Esophagus squamous epithelium (tissue), 5 donors: ENCODE results near the gene DIDO1. TPM values are rescaled to one million over a fixed set of nuclear protein-coding genes. Genes with fewer than 3 reads are reported as not detected.

Experiments
- DNase-seq: peaks from one replicate; lab custom pipeline; 2025; lab: John Stamatoyannopoulos, UW
- H3K27ac ChIP-seq, 4 donors: fragments of 200-600 bp; sonication (generic); one replicate each; pipeline ENCODE4 v1.5.1; 2016 to 2019; ENCODE audit warnings: mild to moderate bottlenecking in 1 of 4
- H3K27me3 ChIP-seq, 4 donors: fragments of 200-600 bp; sonication (generic); 1 replicate in 3 of 4; 2 replicates in 1 of 4; pipeline versions ENCODE4 v1.5.1 to v1.6.0; 2017 to 2021; ENCODE audit warnings: antibody characterized with exemption in 1 of 4
- H3K36me3 ChIP-seq, 3 donors: fragments of 200-600 bp; sonication (generic); one replicate each; pipeline ENCODE4 v1.5.1; 2016 to 2019
- H3K4me1 ChIP-seq, 3 donors: fragments of 200-600 bp; sonication (generic); one replicate each; pipeline ENCODE4 v1.5.1; 2017 to 2019
- H3K4me3 ChIP-seq, 4 donors: fragments of 200-600 bp; sonication (generic); 1 replicate in 3 of 4; 2 replicates in 1 of 4; pipeline ENCODE4 v1.5.1; 2016 to 2019; ENCODE audit warnings: mild to moderate bottlenecking in 2 of 4, moderate library complexity in 1 of 4
- H3K9me3 ChIP-seq, 3 donors: fragments of 200-600 bp; sonication (generic); one replicate each; pipeline ENCODE4 v1.5.1; 2016 to 2019
- CTCF ChIP-seq, 6 experiments: fragments of 450-650 bp in 4 of 6; fragments of 200-600 bp in 2 of 6; sonication (generic) in 2 of 6; IDR thresholded peaks; one replicate each; pipeline ENCODE4 v1.5.1; 2016 to 2019; ENCODE audit warnings: antibody characterized with exemption in 6 of 6, mild to moderate bottlenecking in 4 of 6, moderate library complexity in 4 of 6
- POLR2A ChIP-seq, 4 donors: fragments of 450-650 bp; IDR thresholded peaks; one replicate each; pipeline ENCODE4 v1.6.1; 2017; ENCODE audit warnings: antibody characterized with exemption in 4 of 4, mild to moderate bottlenecking in 4 of 4, moderate library complexity in 3 of 4
- WGBS, 2 donors: methylation state at CpG; one replicate each; pipeline ENCODE4 v1.1.5; 2018; 5-methylcytosine and 5-hydroxymethylcytosine counted together
- intact Hi-C: fragments of 100-400 bp; cut with DNase I; formaldehyde crosslinking; loops from one replicate; pipeline ENCODE4 v1.15.0; 2022
- total RNA-seq, 4 donors: library from RNA; depleted of rRNA; stranded (reverse); fragments of >200 nt; gene quantifications; one replicate each; pipeline ENCODE4 v1.1.0, GENCODE V29; 2016
- donor health status: DM: yes; HTN: yes; CAD: no.

Gene DIDO1
- total RNA-seq, 4 donors from 2014 or later = 27.6 to 57.8 (median 36.7) TPM

GRCh38 chr20:62931464-62931863, 5.2 kb upstream of the DIDO1 start:
- TF ChIP-seq CTCF (IDR thresholded peaks at IDR 0.05) (no peak), POLR2A (IDR thresholded peaks at IDR 0.05) (no peak)
- H3K9me3 ChIP-seq = no peaks in the 10 kb centered on the region
- 77 to 86% methylated on average over 9 of the region's 9 CpGs for WGBS, 2 donors
- DNase-seq = no peak
- intact Hi-C loops = no loop called here
- peaks cover 0 to 34% (median 0%) of the 10 kb centered on the region in 3 donors for H3K36me3 ChIP-seq
- no peak overlapping the region for H3K4me3 ChIP-seq
- H3K4me1 ChIP-seq = peaks cover 35 to 87% (median 46%) of the 10 kb centered on the region in 3 donors
- H3K27me3 ChIP-seq = no peaks in the 10 kb centered on the region
- no peak overlapping the region for H3K27ac ChIP-seq

GRCh38 chr20:62929051-62929538, 2.8 kb upstream of the DIDO1 start:
- WGBS, 2 donors = 0 to 11% methylated on average over 10 to 18 of the region's 44 CpGs
- no peaks in the 10 kb centered on the region for H3K27me3 ChIP-seq
- no peak for TF ChIP-seq CTCF (IDR thresholded peaks at IDR 0.05)
- TF ChIP-seq POLR2A (IDR thresholded peaks at IDR 0.05) = peak in 1 of 4 donors; percentile 19
- H3K9me3 ChIP-seq = no peaks in the 10 kb centered on the region
- H3K36me3 ChIP-seq = peaks cover 0 to 20% (median 0%) of the 10 kb centered on the region in 3 donors
- DNase-seq = no peak
- H3K4me3 ChIP-seq = peak overlapping the region; percentile 34 to 74 (median 58)
- intact Hi-C loops = no loop called here
- H3K4me1 ChIP-seq = peaks cover 32 to 76% (median 42%) of the 10 kb centered on the region in 3 donors
- H3K27ac ChIP-seq = peak overlapping the region; percentile 76 to 98 (median 92)

- TF ChIP-seq POLR2A (IDR thresholded peaks at IDR 0.05) = no peak
- Histone ChIP-seq H3K9me3 (no peaks in the 10 kb centered on the region), H3K4me1 (peaks cover 39 to 76% (median 47%) of the 10 kb centered on the region in 3 donors), H3K27me3 (no peaks in the 10 kb centered on the region), H3K4me3 (peak overlapping the region; percentile 34 to 74 (median 58)), H3K36me3 (peaks cover 0 to 13% (median 0%) of the 10 kb centered on the region in 3 donors), H3K27ac (peak overlapping the region; percentile 76 to 98 (median 92))
- DNase-seq = no peak
- 34 to 42% methylated on average over 13 to 14 of the region's 14 CpGs for WGBS, 2 donors
- intact Hi-C loops = no loop called here
Measured at GRCh38 chr20:62928246-62928939, 2.1 kb upstream of the DIDO1 start.

GRCh38 chr20:62927128-62927705, 912 bp upstream of the DIDO1 start:
- no peaks in the 10 kb centered on the region for H3K9me3 ChIP-seq
- peak overlapping the region; percentile 97 to 99 (median 98) for H3K27ac ChIP-seq
- intact Hi-C loops = no loop called here
- H3K4me3 ChIP-seq = peak overlapping the region; percentile 83 to 96 (median 94)
- no peaks in the 10 kb centered on the region for H3K27me3 ChIP-seq
- DNase-seq = no peak
- TF ChIP-seq POLR2A (IDR thresholded peaks at IDR 0.05) (no peak), CTCF (IDR thresholded peaks at IDR 0.05) (no peak)
- 56 to 63% methylated on average over 6 to 9 of the region's 12 CpGs for WGBS, 2 donors
- H3K4me1 ChIP-seq = peaks cover 51 to 82% (median 58%) of the 10 kb centered on the region in 3 donors
- H3K36me3 ChIP-seq = peaks cover 0 to 1% (median 0%) of the 10 kb centered on the region in 3 donors

GRCh38 chr20:62925420-62926228, 681 bp downstream of the DIDO1 start:
- H3K27me3 ChIP-seq = no peaks in the 10 kb centered on the region
- no peak for DNase-seq
- H3K9me3 ChIP-seq = no peaks in the 10 kb centered on the region
- H3K27ac ChIP-seq = peak overlapping the region; percentile 97 to 99 (median 98)
- WGBS, 2 donors = 0% methylated on average over 6 to 19 of the region's 63 CpGs
- TF ChIP-seq POLR2A (IDR thresholded peaks at IDR 0.05) = no peak
- TF ChIP-seq CTCF (IDR thresholded peaks at IDR 0.05) = peak in 1 of 6 experiments; percentile 7
- H3K36me3 ChIP-seq = no peaks in the 10 kb centered on the region
- H3K4me1 ChIP-seq = peaks cover 61 to 90% (median 70%) of the 10 kb centered on the region in 3 donors
- H3K4me3 ChIP-seq = peak overlapping the region; percentile 83 to 96 (median 94)
- intact Hi-C loops = no loop called here
